WI38 (cell line): ENCODE results near the gene AIFM2.

Experiments
- H3K4me3 ChIP-seq: 2 replicates; pipeline ENCODE4 v1.5.1; 2011; ENCODE audit warnings: low read depth, mild to moderate bottlenecking, control low read depth, low read length
- CTCF ChIP-seq: IDR thresholded peaks from 2 replicates; pipeline ENCODE4 v1.5.1; 2012; ENCODE audit warnings: low read depth, mild to moderate bottlenecking, control low read depth, low read length

The AIFM2 gene

GRCh38 chr10:70145666-70146488, 13.3 kb upstream of the AIFM2 start:
- peak overlapping the region; percentile 61 for H3K4me3 ChIP-seq
- no peak for TF ChIP-seq CTCF

GRCh38 chr10:70145166-70145665, 12.6 kb upstream of the AIFM2 start:
- peak overlapping the region; percentile 61 for H3K4me3 ChIP-seq
- TF ChIP-seq CTCF: no peak

GRCh38 chr10:70144372-70145110, 11.9 kb upstream of the AIFM2 start:
- peak overlapping the region; percentile 61; the same call in 1 of the 2 replicates for H3K4me3 ChIP-seq
- no peak for TF ChIP-seq CTCF

DNA sequence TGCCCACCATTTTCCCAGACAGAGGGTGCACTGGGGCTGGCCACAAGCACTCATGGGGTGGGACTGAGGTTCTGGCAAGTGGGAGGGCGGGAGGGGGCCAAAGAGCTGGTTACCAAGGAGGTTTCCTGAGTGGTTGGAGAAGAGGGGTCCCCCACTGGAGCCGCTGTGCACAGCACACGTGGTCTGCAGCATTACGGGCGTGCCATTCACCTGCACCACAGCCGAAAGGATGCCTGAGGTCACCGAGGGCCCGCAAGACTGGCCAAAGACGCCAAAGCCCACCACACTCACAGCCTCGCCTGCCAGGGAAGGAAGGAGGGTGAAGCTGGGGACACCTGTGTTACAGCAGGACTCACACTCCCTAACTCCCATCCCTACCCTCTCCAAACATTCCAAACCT, 9.9 kb upstream of the AIFM2 start:
- TF ChIP-seq CTCF: no peak
- no peak overlapping the region for H3K4me3 ChIP-seq

DNA sequence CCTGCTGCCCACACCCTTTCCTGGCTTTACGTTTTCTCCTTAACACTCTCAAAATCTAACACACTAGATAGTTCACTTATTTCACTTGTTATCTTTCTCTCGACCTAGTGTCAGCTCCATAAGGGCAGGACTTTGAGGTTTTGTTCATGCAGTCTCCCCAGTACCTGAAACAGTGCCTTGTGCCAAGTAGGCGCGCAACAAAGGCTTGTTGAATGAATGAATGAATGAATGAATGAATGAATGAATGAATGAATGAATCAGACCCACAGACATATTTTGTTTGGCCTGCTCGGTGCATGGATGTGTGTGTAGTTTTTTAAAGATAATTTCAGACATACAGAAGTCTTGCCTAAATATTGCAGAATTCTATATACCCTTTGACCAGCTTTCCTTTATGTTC, 7.7 kb upstream of the AIFM2 start:
- no peak overlapping the region for H3K4me3 ChIP-seq
- TF ChIP-seq CTCF: no peak

DNA sequence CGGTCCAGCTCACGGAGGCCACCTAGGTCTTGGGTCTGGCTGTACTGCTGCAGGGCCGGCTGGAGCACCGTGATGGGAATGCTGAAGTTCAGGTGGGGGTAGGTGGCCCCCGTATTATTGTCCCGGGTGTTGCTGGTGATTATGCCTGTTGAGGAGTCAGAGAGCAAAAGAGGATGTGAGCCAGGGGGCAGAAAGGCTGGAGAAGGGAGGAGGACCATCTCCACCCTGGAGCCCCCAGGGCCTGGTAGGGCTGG, 7.3 kb upstream of the AIFM2 start:
- TF ChIP-seq CTCF: no peak

More for the DNA sequence above, 7.3 kb upstream of the AIFM2 start:
- no peak overlapping the region for H3K4me3 ChIP-seq
